Stimulated activated CD8-positive, alpha-beta memory T cell treated with anti-CD3 and anti-CD28 coated beads, Interleukin-15, amount 100 ng/mL, for 48 hours (primary cell): Measurements from ENCODE around the gene MED20.

Experiments
- DNase-seq, 2 donors: peaks; one replicate each; pipeline ENCODE4 v3.0.0-alpha.2; 2020; ENCODE audit warnings: low read depth in 2 of 2

Gene MED20

DNA sequence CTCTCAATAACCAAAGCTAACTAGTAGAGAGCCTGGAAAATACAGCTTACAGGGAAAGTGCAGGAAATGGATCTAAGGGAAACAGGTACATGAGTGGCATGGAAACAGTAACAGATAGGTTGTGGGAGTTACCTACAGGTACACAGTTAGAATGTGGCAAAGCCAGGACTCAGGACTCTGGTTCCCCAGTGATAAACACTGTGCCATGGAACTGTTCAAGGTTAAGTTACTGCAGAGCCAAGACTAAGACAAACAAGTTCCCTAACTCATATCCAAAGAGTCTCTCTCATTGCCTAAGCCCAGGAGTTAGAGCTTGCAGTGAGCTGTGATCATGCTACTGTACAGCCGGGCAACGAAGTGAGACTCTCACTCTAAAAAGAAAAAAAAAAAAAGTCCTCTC, 6.6 kb downstream of the MED20 start:
- no peak for DNase-seq

DNA sequence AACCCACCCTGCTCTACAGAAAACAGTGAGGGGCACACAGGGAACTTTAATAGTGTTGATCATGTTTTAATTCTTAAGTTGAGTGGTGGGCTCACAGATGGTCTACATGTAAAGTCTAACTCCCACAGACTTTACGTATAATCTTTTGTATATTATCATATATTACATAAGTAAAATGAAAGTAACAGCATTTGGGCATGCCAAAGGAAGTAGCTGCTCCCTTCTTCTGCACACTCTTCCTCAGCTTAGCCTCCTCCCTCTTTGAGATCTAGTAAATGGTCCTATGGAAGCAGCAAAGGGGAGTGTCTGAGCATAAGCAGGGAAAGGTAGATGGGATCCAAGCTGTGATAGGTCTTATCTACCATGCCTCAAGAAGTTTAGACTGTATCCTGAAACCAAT, 11.2 kb downstream of the MED20 start:
- DNase-seq = no peak

GRCh38 chr6:41901882-41902519, 18.9 kb downstream of the MED20 start:
- DNase-seq = peak in 1 of 2 donors; percentile 18

DNA sequence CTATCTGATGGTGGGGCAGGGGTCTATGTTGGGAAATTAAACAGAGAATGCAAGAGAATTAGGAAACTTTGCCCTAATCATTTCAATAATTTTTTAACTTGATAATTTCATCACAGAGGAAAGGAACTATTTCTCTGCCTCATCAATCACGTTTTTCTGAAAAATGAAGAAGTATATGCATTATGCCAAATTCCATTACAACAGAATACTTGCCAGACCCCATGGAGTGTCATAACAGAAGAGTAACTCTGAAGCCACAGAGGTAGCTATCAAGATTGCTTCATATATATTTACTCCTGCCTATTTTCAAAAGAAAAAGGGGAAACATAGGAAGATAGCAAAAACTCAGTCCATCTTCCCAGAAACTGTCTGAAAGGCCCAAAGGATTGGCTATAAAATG, 20.1 kb downstream of the MED20 start:
- DNase-seq = no peak

- no peak for DNase-seq
Observed at GRCh38 chr6:41896281-41896680, 24.7 kb downstream of the MED20 start.

DNA sequence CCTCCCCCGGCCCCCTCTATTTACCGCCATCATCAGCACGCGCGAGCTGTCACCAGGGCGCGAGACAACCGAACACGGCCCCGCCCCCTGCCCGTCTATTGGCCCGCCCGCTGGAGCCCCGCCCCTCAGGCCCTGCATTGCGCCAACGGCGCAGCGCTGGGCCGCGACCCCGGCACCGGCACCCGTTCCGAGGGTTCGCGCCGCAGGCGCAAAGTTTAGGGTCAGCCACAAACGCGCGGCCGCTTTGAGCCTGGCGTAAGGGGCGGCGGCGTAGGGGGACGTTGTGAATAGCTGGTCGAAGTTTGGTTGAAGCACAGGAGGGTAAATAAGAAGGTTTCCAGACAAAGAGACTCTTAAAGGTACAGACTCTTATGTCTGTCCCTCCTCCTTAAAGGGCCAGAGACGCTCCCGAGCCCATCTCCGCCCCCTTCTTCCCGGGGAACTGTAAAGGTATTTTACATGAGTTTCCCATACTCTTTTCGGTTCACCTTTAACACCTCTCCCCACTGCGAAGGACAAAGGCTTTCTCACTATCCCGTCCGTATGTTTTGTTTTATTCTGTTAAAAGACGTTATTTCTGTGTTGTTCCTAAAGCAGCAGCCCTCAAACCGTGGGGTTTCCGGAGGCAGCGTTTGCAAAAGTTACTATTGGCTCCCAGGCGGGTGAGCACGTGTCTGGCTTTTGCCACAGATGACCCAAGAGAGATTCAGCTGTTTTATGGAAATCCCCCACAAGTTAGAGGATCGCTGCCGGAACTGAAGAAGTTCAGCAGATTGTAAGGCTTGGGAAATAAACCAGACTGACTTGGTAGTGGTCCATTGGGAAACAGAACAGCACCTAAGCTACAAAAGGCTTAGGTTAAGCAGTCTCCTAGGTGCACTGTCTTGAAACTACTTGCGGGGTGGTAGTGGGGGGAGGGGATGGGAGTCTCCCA, 25.4 kb downstream of the MED20 start, which contains the start of gene USP49:
USP49 (minus strand) TSS at position 76 of the 934 bp plus-strand sequence. CDS start 88,392 bp downstream, outside the sequence.
- DNase-seq = peak; percentile 88 to 89

DNA sequence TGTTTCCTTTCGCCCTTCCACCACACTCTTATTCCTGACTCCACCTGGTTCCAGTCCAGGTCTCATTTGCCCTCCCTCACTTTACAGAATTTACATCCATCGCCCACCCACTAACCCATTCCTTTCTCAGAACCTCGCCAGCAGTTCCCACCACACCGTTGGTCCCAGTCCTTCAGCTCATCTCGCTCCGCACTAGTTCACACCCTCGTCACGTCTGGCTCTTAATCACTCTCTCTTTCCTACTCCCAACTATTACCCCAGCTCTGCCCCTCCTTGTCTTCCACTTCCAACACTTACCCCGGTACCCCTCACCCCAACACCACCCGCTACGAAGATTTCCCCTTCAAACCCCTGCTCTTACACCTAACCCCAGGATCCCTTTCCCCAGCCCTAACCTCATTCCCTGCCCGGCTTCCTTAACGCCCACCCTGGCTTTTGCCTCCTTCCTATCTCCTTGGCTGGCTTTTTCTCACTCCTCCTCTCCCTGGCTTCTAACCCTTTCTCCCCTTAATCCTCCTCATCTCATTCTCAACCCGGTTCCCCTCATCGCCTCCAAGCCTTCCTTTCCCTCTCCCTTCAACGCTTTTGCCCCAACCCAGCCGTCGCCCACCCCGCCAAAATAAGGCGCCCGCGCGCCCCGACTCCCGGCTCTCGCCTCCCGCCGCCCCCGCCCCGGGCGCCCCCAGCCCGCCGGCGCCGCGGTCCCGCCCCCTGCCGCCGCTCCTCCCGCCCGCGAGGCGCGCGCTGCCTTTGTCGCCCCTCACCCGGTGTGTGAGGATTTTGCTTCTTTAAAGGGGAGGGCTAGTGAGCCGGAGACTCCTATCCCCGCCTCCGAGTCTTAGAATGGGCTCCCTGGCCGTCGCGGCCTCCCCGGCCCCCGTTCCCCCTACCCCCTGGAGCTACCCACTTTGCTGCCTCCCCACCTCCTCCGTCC, 26.3 kb downstream of the MED20 start:
- peak in 1 of 2 donors; percentile 4 for DNase-seq

DNA sequence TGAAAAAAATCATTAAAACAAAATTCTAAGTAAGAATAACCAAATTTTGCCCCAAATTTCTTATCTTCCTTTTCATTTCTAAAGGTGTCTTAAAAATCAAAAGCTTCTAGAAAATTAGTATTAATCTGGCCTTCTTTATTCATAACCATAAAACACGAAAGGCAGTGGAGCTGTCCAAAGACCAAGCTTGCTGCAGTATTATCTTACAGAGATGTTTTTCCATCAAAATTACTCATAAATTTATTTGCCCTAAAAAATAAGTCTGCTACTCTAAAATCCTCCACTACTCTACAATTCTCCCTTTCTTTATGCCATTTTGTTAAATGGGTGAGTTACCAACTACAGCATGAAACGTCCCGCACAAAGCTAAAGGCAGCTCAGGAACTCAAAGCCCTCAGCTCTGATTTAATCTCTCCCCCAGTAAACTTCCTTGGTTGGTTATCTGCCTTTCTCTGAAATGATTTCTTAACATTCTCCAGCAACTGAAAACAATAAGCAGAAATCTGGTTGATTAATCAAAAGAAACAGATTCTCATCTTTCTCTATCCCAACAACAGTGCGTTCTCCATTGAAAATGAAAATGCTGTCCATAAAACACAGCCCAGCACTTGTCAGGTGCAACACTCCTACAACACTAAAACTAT, 27.9 kb downstream of the MED20 start:
- DNase-seq = no peak

- DNase-seq = no peak
Observed at GRCh38 chr6:41887331-41887751, 33.6 kb downstream of the MED20 start.

DNA sequence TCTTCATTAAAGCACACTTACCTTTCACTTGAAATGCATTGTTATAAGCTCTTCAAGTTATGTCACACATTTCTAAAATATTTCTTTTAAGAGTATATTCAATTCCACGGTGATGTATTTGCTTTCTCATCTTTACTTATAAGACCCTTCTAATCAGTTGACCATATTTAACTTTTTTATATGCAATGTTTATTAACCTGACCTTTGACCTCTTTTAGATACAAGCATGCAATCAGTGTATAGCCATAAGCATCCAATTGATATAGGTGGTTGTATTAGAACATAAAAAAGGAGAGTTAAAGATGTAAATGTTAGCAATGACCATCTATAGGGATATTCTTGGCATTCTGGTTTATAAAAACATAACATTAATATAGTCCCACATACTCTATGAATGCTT, 35.0 kb downstream of the MED20 start:
- DNase-seq = no peak

- no peak for DNase-seq
Observed at GRCh38 chr6:41884957-41885356, 36.0 kb downstream of the MED20 start.

DNA sequence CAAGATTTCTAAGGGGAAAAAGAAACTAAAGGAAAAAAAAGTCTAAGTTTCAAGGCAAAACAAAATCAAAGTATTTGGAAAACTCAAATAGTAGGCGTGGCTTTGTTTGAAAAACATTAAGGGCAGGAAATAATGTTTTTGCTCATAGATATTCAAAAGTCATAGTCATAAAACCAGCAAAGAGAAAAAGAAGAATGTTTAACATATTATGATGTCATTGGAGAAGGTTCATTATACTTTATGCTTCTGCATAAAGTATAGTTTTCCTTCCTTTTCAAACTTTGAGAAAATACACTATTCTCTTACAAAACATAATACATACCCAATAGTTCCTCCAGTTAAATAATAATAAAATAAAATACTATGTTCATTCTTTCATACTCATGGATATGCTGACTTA, 39.4 kb downstream of the MED20 start:
- DNase-seq = no peak

- DNase-seq = no peak
Observed at GRCh38 chr6:41878961-41879405, 42.0 kb downstream of the MED20 start.

- DNase-seq = no peak
Observed at GRCh38 chr6:41878246-41878645, 42.7 kb downstream of the MED20 start.

DNA sequence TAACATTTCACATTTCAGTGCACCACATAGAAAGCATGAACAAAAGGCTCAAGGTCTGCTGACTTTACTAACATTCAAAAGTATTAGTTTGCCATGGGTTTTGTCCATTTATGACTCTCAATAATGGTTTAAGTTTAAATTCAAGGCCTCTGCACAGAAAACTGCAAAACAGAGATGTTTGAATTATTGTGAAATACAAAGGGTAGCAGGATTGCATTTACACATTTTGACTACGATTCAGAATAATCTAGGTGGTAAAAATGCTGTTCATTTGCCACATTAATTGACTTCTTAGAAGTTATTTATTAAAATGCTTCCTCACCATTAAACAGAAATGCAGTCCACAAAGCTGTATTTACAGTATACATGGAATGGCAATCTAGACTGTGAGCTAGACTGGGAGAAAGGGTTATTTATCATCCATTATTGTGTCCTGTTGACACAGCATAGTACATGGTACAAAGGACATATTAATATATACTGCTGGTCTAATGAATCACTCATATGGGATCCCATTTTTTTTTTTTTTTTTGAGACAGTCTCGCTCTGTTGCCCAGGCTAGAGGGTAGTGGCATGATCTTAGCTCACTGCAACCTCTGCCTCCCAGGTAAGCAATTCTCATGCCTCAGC, 43.8 kb downstream of the MED20 start:
- no peak for DNase-seq

DNA sequence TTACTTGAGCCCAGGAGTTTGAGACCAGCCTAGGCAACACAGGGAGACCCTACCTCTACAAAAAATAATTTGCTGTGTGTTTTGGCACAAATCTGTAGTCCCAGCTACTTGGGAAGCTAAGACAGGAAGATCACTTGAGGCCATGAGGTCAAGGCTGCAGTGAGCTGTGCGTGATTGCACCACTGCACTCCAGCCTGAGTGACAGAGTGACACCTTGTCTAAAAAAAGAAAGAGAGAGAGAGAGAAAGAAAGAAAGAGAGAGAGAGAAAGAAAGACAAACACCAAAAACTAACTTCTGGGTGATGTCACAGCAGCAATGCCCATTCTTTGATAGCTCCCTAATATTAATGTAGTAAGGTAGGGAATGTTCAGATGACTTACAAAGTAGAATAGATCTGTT, 46.2 kb downstream of the MED20 start:
- DNase-seq = no peak

GRCh38 chr6:41872147-41872546, 48.8 kb downstream of the MED20 start:
- DNase-seq = no peak

- no peak for DNase-seq
Observed at GRCh38 chr6:41871691-41872090, 49.2 kb downstream of the MED20 start.

DNA sequence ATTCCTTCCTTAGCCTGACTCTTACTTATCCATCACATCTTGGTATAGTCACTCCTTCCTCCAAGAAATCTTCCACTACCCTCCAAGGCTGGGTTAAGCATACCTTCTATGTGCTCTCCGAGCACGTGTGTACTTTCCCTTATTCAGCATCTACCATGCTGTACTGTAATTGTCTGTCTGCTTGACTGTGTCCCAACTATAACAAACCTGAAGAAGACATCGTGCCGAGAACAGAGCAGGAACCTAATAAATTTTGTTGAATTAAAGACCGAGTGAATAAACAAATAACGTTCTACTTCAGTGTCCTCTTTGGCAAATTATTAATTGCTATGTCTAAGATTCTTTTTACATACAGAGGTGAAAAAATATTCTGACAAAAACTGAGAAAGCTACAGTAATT, 61.6 kb downstream of the MED20 start:
- DNase-seq = no peak

DNA sequence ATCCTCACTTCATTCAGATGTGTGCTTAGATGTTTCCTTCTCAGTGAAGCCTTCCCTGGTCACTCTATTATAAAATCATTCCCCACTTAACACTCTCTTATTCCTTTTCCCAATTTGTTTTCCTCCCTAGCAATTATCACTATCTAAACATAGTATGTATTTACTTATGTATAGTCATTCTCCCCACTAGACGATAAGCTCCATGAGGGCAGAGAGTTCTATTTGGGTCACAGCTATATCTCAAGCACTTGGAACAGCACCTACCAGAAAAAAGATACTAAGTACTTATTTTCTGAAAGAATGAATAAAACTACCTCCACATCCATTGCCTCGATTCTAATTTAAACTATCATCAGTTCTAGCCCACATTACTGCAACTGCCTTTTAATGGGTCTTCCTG, 62.2 kb downstream of the MED20 start:
- DNase-seq = no peak
